Astrocyte (in vitro differentiated cells and primary cell): Measurements from ENCODE around the gene USP48. TPM values are rescaled to one million over a fixed set of nuclear protein-coding genes. Genes with fewer than 3 reads are reported as not detected.

ENCODE experiments used
- DNase-seq: peaks from one replicate; pipeline ENCODE4 v3.0.0-alpha.2; 2010; ENCODE audit warnings: low read depth
- FAIRE-seq: peaks from 2 replicates; lab custom pipeline; 2011; peaks lifted over from hg19 to GRCh38; lab: Jason Lieb, UNC
- H2AFZ ChIP-seq: 2 replicates; pipeline ENCODE4 v1.6.0; 2012; ENCODE audit warnings: low read depth, low read length, inconsistent platforms
- H3K27ac ChIP-seq: 2 replicates; pipeline ENCODE4 v1.5.1; 2011; ENCODE audit warnings: low read depth, low read length, inconsistent platforms
- H3K27me3 ChIP-seq: 2 replicates; pipeline ENCODE4 v1.6.0; 2011; ENCODE audit warnings: low read length, inconsistent platforms; ENCODE audit not compliant: insufficient read depth
- H3K36me3 ChIP-seq: 2 replicates; pipeline ENCODE4 v1.5.1; 2011; ENCODE audit warnings: low read length, inconsistent platforms; ENCODE audit not compliant: insufficient read depth
- H3K4me1 ChIP-seq: 2 replicates; pipeline ENCODE4 v1.5.1; 2011; ENCODE audit warnings: low read length, inconsistent platforms; ENCODE audit not compliant: insufficient read depth
- H3K4me2 ChIP-seq: 2 replicates; pipeline ENCODE4 v1.6.0; 2012; ENCODE audit warnings: low read length, inconsistent platforms
- H3K4me3 ChIP-seq: 2 replicates; pipeline ENCODE4 v1.5.1; 2011; ENCODE audit warnings: low read depth, mild to moderate bottlenecking, low read length, inconsistent platforms; ENCODE audit not compliant: insufficient read depth
- H3K79me2 ChIP-seq: 2 replicates; pipeline ENCODE4 v1.6.0; 2012; ENCODE audit warnings: mild to moderate bottlenecking, low read length, inconsistent platforms; ENCODE audit not compliant: insufficient read depth
- H3K9ac ChIP-seq: 2 replicates; pipeline ENCODE4 v1.6.0; 2012; ENCODE audit warnings: mild to moderate bottlenecking, low read length, inconsistent platforms
- H3K9me3 ChIP-seq: 2 replicates; pipeline ENCODE4 v1.5.1; 2012; ENCODE audit warnings: low read depth, mild to moderate bottlenecking, low read length, inconsistent platforms; ENCODE audit not compliant: insufficient read depth
- H4K20me1 ChIP-seq: 2 replicates; pipeline ENCODE4 v1.6.0; 2012; ENCODE audit warnings: low read length, inconsistent platforms; ENCODE audit not compliant: insufficient read depth
- H3K27ac Mint-ChIP-seq: one replicate; pipeline ENCODE4 v1.8.0; 2021; ENCODE audit warnings: mild to moderate bottlenecking, mixed read lengths; ENCODE audit not compliant: unreplicated experiment
- H3K27me3 Mint-ChIP-seq: one replicate; pipeline ENCODE4 v1.8.0; 2021; ENCODE audit warnings: low read depth, mixed read lengths; ENCODE audit not compliant: unreplicated experiment
- H3K36me3 Mint-ChIP-seq: one replicate; pipeline ENCODE4 v1.8.0; 2021; ENCODE audit warnings: low read depth, mixed read lengths; ENCODE audit not compliant: unreplicated experiment
- H3K4me1 Mint-ChIP-seq: one replicate; pipeline ENCODE4 v1.8.0; 2021; ENCODE audit warnings: low read depth, mixed read lengths; ENCODE audit not compliant: unreplicated experiment
- H3K4me3 Mint-ChIP-seq: one replicate; pipeline ENCODE4 v1.8.0; 2021; ENCODE audit warnings: mild to moderate bottlenecking, moderate library complexity, mixed read lengths; ENCODE audit not compliant: unreplicated experiment
- H3K9me3 Mint-ChIP-seq: one replicate; pipeline ENCODE4 v1.8.0; 2021; ENCODE audit warnings: mild to moderate bottlenecking, mixed read lengths; ENCODE audit not compliant: unreplicated experiment
- CTCF ChIP-seq: IDR thresholded peaks from 2 replicates; pipeline ENCODE4 v1.5.1; 2011; ENCODE audit warnings: low read depth, mild to moderate bottlenecking, inconsistent platforms, low read length, moderate library complexity; ENCODE audit not compliant: insufficient read depth
- EZH2 ChIP-seq: IDR thresholded peaks from 2 replicates; pipeline ENCODE4 v1.6.1; 2012; ENCODE audit warnings: mild to moderate bottlenecking, low read length, inconsistent platforms; ENCODE audit not compliant: insufficient read depth
- total RNA-seq: library from RNA; stranded (reverse); gene quantifications from 2 replicates; pipeline ENCODE4 v1.2.1, GENCODE V29; 2021

USP48 gene
- total RNA-seq, 1 donor from 2014 or later, result 85.7 TPM

- Histone ChIP-seq H4K20me1 (peaks cover 6% of the 10 kb centered on the region), H3K79me2 (no peaks in the 10 kb centered on the region), H3K27ac (no peak overlapping the region), H3K9me3 (no peaks in the 10 kb centered on the region), H3K9ac (no peak overlapping the region), H3K36me3 (peaks cover 38% of the 10 kb centered on the region), H2AFZ (no peak overlapping the region), H3K27me3 (no peaks in the 10 kb centered on the region), H3K4me3 (no peak overlapping the region), H3K4me2 (no peak overlapping the region), H3K4me1 (no peaks in the 10 kb centered on the region)
- peaks cover 23% of the 10 kb centered on the region for H3K36me3 Mint-ChIP-seq
- FAIRE-seq, result no peak
- DNase-seq, result no peak
- H3K9me3 Mint-ChIP-seq, result peaks cover 3% of the 10 kb centered on the region
- H3K27ac Mint-ChIP-seq, result no peak overlapping the region
- no peak overlapping the region for H3K4me3 Mint-ChIP-seq
- no peak for TF ChIP-seq CTCF
- no peak for TF ChIP-seq EZH2
- no peaks in the 10 kb centered on the region for H3K27me3 Mint-ChIP-seq
- H3K4me1 Mint-ChIP-seq, result peaks cover 2% of the 10 kb centered on the region
Observed at GRCh38 chr1:21691739-21692138, 91.2 kb downstream of the USP48 start.

GRCh38 chr1:21689661-21690372, 93.1 kb downstream of the USP48 start:
- TF ChIP-seq EZH2 (no peak), CTCF (no peak)
- H3K27ac ChIP-seq, result no peak overlapping the region
- no peak overlapping the region for H3K4me2 ChIP-seq
- no peak overlapping the region for H2AFZ ChIP-seq
- no peaks in the 10 kb centered on the region for H4K20me1 ChIP-seq
- no peaks in the 10 kb centered on the region for H3K9me3 ChIP-seq
- no peaks in the 10 kb centered on the region for H3K27me3 ChIP-seq
- no peak overlapping the region for H3K4me3 ChIP-seq
- Mint-ChIP-seq H3K4me3 (no peak overlapping the region), H3K9me3 (peaks cover 8% of the 10 kb centered on the region), H3K27ac (no peak overlapping the region), H3K4me1 (peaks cover 2% of the 10 kb centered on the region), H3K36me3 (peaks cover 35% of the 10 kb centered on the region), H3K27me3 (no peaks in the 10 kb centered on the region)
- no peak overlapping the region for H3K9ac ChIP-seq
- peaks cover 38% of the 10 kb centered on the region for H3K36me3 ChIP-seq
- FAIRE-seq (no peak), DNase-seq (peak; percentile 54)
- H3K79me2 ChIP-seq, result no peaks in the 10 kb centered on the region
- H3K4me1 ChIP-seq, result no peaks in the 10 kb centered on the region

GRCh38 chr1:21687081-21687529, 95.8 kb downstream of the USP48 start:
- Histone ChIP-seq H3K4me1 (no peaks in the 10 kb centered on the region), H4K20me1 (no peaks in the 10 kb centered on the region), H3K27ac (no peak overlapping the region), H3K9ac (no peak overlapping the region), H3K9me3 (no peaks in the 10 kb centered on the region), H3K4me3 (no peak overlapping the region), H2AFZ (no peak overlapping the region), H3K4me2 (no peak overlapping the region), H3K36me3 (peaks cover 28% of the 10 kb centered on the region), H3K79me2 (no peaks in the 10 kb centered on the region), H3K27me3 (no peaks in the 10 kb centered on the region)
- no peak overlapping the region for H3K4me3 Mint-ChIP-seq
- peaks cover 11% of the 10 kb centered on the region for H3K9me3 Mint-ChIP-seq
- H3K27me3 Mint-ChIP-seq, result no peaks in the 10 kb centered on the region
- peaks cover 40% of the 10 kb centered on the region for H3K36me3 Mint-ChIP-seq
- FAIRE-seq, result no peak
- peaks cover 2% of the 10 kb centered on the region for H3K4me1 Mint-ChIP-seq
- no peak overlapping the region for H3K27ac Mint-ChIP-seq
- TF ChIP-seq EZH2, result no peak
- no peak for TF ChIP-seq CTCF
- DNase-seq, result peak; percentile 27
